Measurements from ENCODE around the gene SLC16A9.
"Not testable (repeated sequence)": the region's sequence is repeated elsewhere in the genome, so short reads cannot be mapped to it uniquely, and the experiment has no call there.

The SLC16A9 gene

GRCh38 chr10:59735296-59735695 lies 25.6 kb upstream of the SLC16A9 start:
- Histone ChIP-seq H3K9ac (ENCODE audit: low read length) (no peak overlapping the region), H3K36me3 (ENCODE audit: insufficient read depth, low read length) (no peaks in the 10 kb centered on the region), H3K27ac (ENCODE audit: low read depth, low read length, poor library complexity, severe bottlenecking) (no peak overlapping the region), H3F3A (ENCODE audit: insufficient read depth, low read length) (no peaks in the 10 kb centered on the region), H3K4me2 (ENCODE audit: low read length) (no peak overlapping the region), H3K9me3 (ENCODE audit: low read length) (no peaks in the 10 kb centered on the region), H3K27me3 (ENCODE audit: insufficient read depth, low read length) (no peaks in the 10 kb centered on the region; the same call in 1 of the 2 replicates), H3K9me2 (ENCODE audit: low read depth, low read length) (no peaks in the 10 kb centered on the region), H3K79me2 (ENCODE audit: insufficient read depth, low read length) (no peaks in the 10 kb centered on the region), H2AFZ (ENCODE audit: low read length) (no peak overlapping the region), H3K4me3 (ENCODE audit: low read depth, low read length, poor library complexity, severe bottlenecking) (no peak overlapping the region), H3K4me1 (ENCODE audit: insufficient read depth, low read length, severe bottlenecking) (no peaks in the 10 kb centered on the region), H4K20me1 (ENCODE audit: insufficient read depth, low read length) (no peaks in the 10 kb centered on the region)
- no peak for TF ChIP-seq EZH2 (IDR thresholded peaks at IDR 0.05; ENCODE audit: borderline replicate concordance, low read length)
- TF ChIP-seq, protein P1, sequence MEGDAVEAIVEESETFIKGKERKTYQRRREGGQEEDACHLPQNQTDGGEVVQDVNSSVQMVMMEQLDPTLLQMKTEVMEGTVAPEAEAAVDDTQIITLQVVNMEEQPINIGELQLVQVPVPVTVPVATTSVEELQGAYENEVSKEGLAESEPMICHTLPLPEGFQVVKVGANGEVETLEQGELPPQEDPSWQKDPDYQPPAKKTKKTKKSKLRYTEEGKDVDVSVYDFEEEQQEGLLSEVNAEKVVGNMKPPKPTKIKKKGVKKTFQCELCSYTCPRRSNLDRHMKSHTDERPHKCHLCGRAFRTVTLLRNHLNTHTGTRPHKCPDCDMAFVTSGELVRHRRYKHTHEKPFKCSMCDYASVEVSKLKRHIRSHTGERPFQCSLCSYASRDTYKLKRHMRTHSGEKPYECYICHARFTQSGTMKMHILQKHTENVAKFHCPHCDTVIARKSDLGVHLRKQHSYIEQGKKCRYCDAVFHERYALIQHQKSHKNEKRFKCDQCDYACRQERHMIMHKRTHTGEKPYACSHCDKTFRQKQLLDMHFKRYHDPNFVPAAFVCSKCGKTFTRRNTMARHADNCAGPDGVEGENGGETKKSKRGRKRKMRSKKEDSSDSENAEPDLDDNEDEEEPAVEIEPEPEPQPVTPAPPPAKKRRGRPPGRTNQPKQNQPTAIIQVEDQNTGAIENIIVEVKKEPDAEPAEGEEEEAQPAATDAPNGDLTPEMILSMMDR (IDR thresholded peaks at IDR 0.05; ENCODE audit: low read length): no peak

GRCh38 chr10:59734014-59734462 lies 24.4 kb upstream of the SLC16A9 start:
- no peaks in the 10 kb centered on the region for H3K4me1 ChIP-seq (ENCODE audit: insufficient read depth, low read length, severe bottlenecking)

GRCh38 chr10:59733321-59734013 lies 23.8 kb upstream of the SLC16A9 start:
- not testable (repeated sequence) for H3K4me3 ChIP-seq (ENCODE audit: low read depth, low read length, poor library complexity, severe bottlenecking); H3K27me3 ChIP-seq (ENCODE audit: insufficient read depth, low read length); H3K9ac ChIP-seq (ENCODE audit: low read length); H3K9me3 ChIP-seq (ENCODE audit: low read length); H3K4me1 ChIP-seq (ENCODE audit: insufficient read depth, low read length, severe bottlenecking); H3K27ac ChIP-seq (ENCODE audit: low read depth, low read length, poor library complexity, severe bottlenecking); H3F3A ChIP-seq (ENCODE audit: insufficient read depth, low read length); H3K9me2 ChIP-seq (ENCODE audit: low read depth, low read length); H3K79me2 ChIP-seq (ENCODE audit: insufficient read depth, low read length); H3K36me3 ChIP-seq (ENCODE audit: insufficient read depth, low read length); H4K20me1 ChIP-seq (ENCODE audit: insufficient read depth, low read length); H3K4me2 ChIP-seq (ENCODE audit: low read length); H2AFZ ChIP-seq (ENCODE audit: low read length)

More at GRCh38 chr10:59734014-59734462, 24.4 kb upstream of the SLC16A9 start:
- Histone ChIP-seq H4K20me1 (ENCODE audit: insufficient read depth, low read length) (no peaks in the 10 kb centered on the region), H3K9me2 (ENCODE audit: low read depth, low read length) (no peaks in the 10 kb centered on the region), H3K9me3 (ENCODE audit: low read length) (no peaks in the 10 kb centered on the region), H3K9ac (ENCODE audit: low read length) (no peak overlapping the region), H3K27me3 (ENCODE audit: insufficient read depth, low read length) (no peaks in the 10 kb centered on the region; the same call in 1 of the 2 replicates), H3K27ac (ENCODE audit: low read depth, low read length, poor library complexity, severe bottlenecking) (no peak overlapping the region), H3K36me3 (ENCODE audit: insufficient read depth, low read length) (no peaks in the 10 kb centered on the region), H2AFZ (ENCODE audit: low read length) (no peak overlapping the region), H3K4me2 (ENCODE audit: low read length) (no peak overlapping the region), H3K4me3 (ENCODE audit: low read depth, low read length, poor library complexity, severe bottlenecking) (no peak overlapping the region), H3F3A (ENCODE audit: insufficient read depth, low read length) (no peaks in the 10 kb centered on the region), H3K79me2 (ENCODE audit: insufficient read depth, low read length) (no peaks in the 10 kb centered on the region)
- TF ChIP-seq, protein P1 (IDR thresholded peaks at IDR 0.05; ENCODE audit: low read length): no peak
- TF ChIP-seq EZH2 (IDR thresholded peaks at IDR 0.05; ENCODE audit: borderline replicate concordance, low read length): no peak

GRCh38 chr10:59732849-59733248 lies 23.2 kb upstream of the SLC16A9 start:
- H3K9ac ChIP-seq (ENCODE audit: low read length); H3K4me1 ChIP-seq (ENCODE audit: insufficient read depth, low read length, severe bottlenecking); H3K36me3 ChIP-seq (ENCODE audit: insufficient read depth, low read length): not testable (repeated sequence)

DNA sequence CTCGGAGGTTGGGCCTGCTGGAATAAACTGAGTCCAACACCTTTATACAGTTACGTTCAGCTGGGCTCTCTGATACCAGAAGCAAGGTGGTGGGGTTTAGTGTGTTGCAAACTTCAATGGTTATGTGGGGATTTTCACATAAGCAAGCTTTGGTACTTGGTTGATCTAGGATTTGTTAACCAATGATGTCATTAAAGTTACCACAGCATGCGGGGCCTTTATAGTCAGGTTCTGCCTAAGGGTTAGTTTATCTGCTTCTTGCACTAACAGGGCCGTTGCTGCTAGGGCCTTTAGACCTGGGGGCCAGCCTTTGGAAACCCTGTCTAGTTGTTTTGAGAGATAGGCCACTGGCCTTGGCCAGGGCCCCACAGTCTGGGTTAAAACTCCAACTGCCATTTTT lies 19.5 kb upstream of the SLC16A9 start:
- H3K4me3 ChIP-seq (ENCODE audit: low read depth, low read length, poor library complexity, severe bottlenecking); H3K4me1 ChIP-seq (ENCODE audit: insufficient read depth, low read length, severe bottlenecking); H3K9ac ChIP-seq (ENCODE audit: low read length); H4K20me1 ChIP-seq (ENCODE audit: insufficient read depth, low read length); H3K9me2 ChIP-seq (ENCODE audit: low read depth, low read length); H3K27me3 ChIP-seq (ENCODE audit: insufficient read depth, low read length); H3K36me3 ChIP-seq (ENCODE audit: insufficient read depth, low read length); H3K9me3 ChIP-seq (ENCODE audit: low read length); H3K79me2 ChIP-seq (ENCODE audit: insufficient read depth, low read length); H3K27ac ChIP-seq (ENCODE audit: low read depth, low read length, poor library complexity, severe bottlenecking); H2AFZ ChIP-seq (ENCODE audit: low read length); H3F3A ChIP-seq (ENCODE audit: insufficient read depth, low read length); H3K4me2 ChIP-seq (ENCODE audit: low read length): not testable (repeated sequence)

More at GRCh38 chr10:59732849-59733248, 23.2 kb upstream of the SLC16A9 start:
- H4K20me1 ChIP-seq (ENCODE audit: insufficient read depth, low read length); H3K4me3 ChIP-seq (ENCODE audit: low read depth, low read length, poor library complexity, severe bottlenecking); H3K9me2 ChIP-seq (ENCODE audit: low read depth, low read length); H3F3A ChIP-seq (ENCODE audit: insufficient read depth, low read length); H3K4me2 ChIP-seq (ENCODE audit: low read length); H3K27ac ChIP-seq (ENCODE audit: low read depth, low read length, poor library complexity, severe bottlenecking); H3K79me2 ChIP-seq (ENCODE audit: insufficient read depth, low read length); H3K9me3 ChIP-seq (ENCODE audit: low read length); H2AFZ ChIP-seq (ENCODE audit: low read length); H3K27me3 ChIP-seq (ENCODE audit: insufficient read depth, low read length): not testable (repeated sequence)
